Panc1 (cell line): ENCODE data around the gene STAP2. TPM values are rescaled to one million over a fixed set of nuclear protein-coding genes. Genes with fewer than 3 reads are reported as not detected.

ENCODE experiments used
- ATAC-seq: fragments of 200-7000 bp; cut with Tn5 transposase; 2 replicates; pipeline ENCODE4 v1.9.1; 2020; ENCODE audit warnings: mild to moderate bottlenecking, moderate library complexity
- BruUV-seq: library from RNA; stranded (reverse); fragments of 400-500 nt; replicated peaks from 2 replicates; lab custom pipeline; 2021; lab: Mats Ljungman, UMichigan
- CTCF ChIA-PET: fragments of 300-600 bp; sonication (Branson Sonifier 250); formaldehyde crosslinking; loops from one replicate; lab custom pipeline; 2022; ENCODE audit warnings: antibody characterized with exemption; lab: Charles Lee
- POLR2A ChIA-PET: fragments of 300-600 bp; sonication (Branson Sonifier 250); formaldehyde crosslinking; loops from one replicate; lab custom pipeline; 2022; ENCODE audit warnings: antibody characterized with exemption; lab: Charles Lee
- DNase-seq: peaks from one replicate; pipeline ENCODE4 v3.0.0-alpha.2; 2010; ENCODE audit warnings: low read depth, low spot score
- H3K27ac ChIP-seq: 2 replicates; pipeline ENCODE4 v1.5.1; 2011; ENCODE audit warnings: mild to moderate bottlenecking, low read length, inconsistent platforms
- H3K27me3 ChIP-seq: fragments of 200-500 bp; sonication (Bioruptor generic); 2 replicates; pipeline ENCODE4 v1.6.0; 2014; ENCODE audit warnings: low read length, inconsistent platforms; ENCODE audit not compliant: control insufficient read depth, insufficient read depth
- H3K36me3 ChIP-seq: fragments of 200-500 bp; sonication (Bioruptor generic); 2 replicates; pipeline ENCODE4 v1.5.1; 2014; ENCODE audit warnings: inconsistent platforms, mild to moderate bottlenecking, low read length, moderate library complexity; ENCODE audit not compliant: control insufficient read depth, insufficient read depth
- H3K4me1 ChIP-seq: 2 replicates; pipeline ENCODE4 v1.5.1; 2011; ENCODE audit warnings: inconsistent platforms, mild to moderate bottlenecking, low read length, moderate library complexity; ENCODE audit not compliant: control insufficient read depth, insufficient read depth
- H3K4me3 ChIP-seq, 2 experiments: 2 replicates each; pipeline ENCODE4 v1.5.1; 2011 to 2012; ENCODE audit warnings: low read depth in 2 of 2, low read length in 2 of 2, mild to moderate bottlenecking in 2 of 2, inconsistent platforms in 1 of 2, moderate library complexity in 1 of 2
- H3K9me3 ChIP-seq: fragments of 200-500 bp; sonication (Bioruptor generic); 2 replicates; pipeline ENCODE4 v1.5.1; 2014; ENCODE audit warnings: low read depth, mild to moderate bottlenecking, inconsistent platforms, low read length, moderate library complexity; ENCODE audit not compliant: control insufficient read depth, insufficient read depth
- POLR2AphosphoS5 ChIP-seq: IDR thresholded peaks from 2 replicates; pipeline ENCODE4 v1.6.1; 2012; ENCODE audit warnings: mild to moderate bottlenecking, low read depth, low read length, moderate library complexity
- SIN3A ChIP-seq: IDR thresholded peaks from 2 replicates; pipeline ENCODE4 v1.6.1; 2012; ENCODE audit warnings: low read depth, mild to moderate bottlenecking, low read length, moderate library complexity, borderline replicate concordance; ENCODE audit not compliant: insufficient read depth
- TCF7L2 ChIP-seq: IDR thresholded peaks from 2 replicates; pipeline ENCODE4 v1.6.1; 2011; ENCODE audit warnings: mild to moderate bottlenecking, low read depth, low read length, inconsistent platforms
- in situ Hi-C: cut with HindIII; loops from 2 replicates; pipeline ENCODE4 v1.10.0; 2016; ENCODE audit warnings: low sequenced_read_pairs, low pct_unique_long_range_greater_than_20kb
- intact Hi-C: fragments of 100-400 bp; cut with micrococcal nuclease; formaldehyde crosslinking; loops from one replicate; pipeline ENCODE4 v1.10.0; 2022; ENCODE audit not compliant: unreplicated experiment
- total RNA-seq: library from RNA; stranded (reverse); gene quantifications from one replicate; pipeline ENCODE4 v1.2.1, GENCODE V29; 2021; ENCODE audit not compliant: unreplicated experiment
- TF ChIP-seq, protein P1 (sequence below): fragments of 450-650 bp; IDR thresholded peaks from 2 replicates; pipeline ENCODE4 v1.5.1; 2017; ENCODE audit warnings: mild to moderate bottlenecking
- TF ChIP-seq, protein P2 (sequence below), 2 experiments: IDR thresholded peaks; 2 replicates each; pipeline ENCODE4 v1.6.1; 2011 to 2012; ENCODE audit warnings: low read depth in 2 of 2, control low read depth in 1 of 2, low read length in 1 of 2, mild to moderate bottlenecking in 1 of 2, moderate library complexity in 1 of 2; ENCODE audit not compliant: insufficient read depth in 1 of 2

The STAP2 gene
- total RNA-seq, 1 experiment from 2014 or later, result 10.0 TPM

GRCh38 chr19:4292515-4292914 lies 46.1 kb downstream of the STAP2 start:
- H3K4me1 ChIP-seq, result no peaks in the 10 kb centered on the region
- ChIA-PET POLR2A (no interaction called here), CTCF (no interaction called here)
- no peaks in the 10 kb centered on the region for H3K27me3 ChIP-seq
- no peak for ATAC-seq
- no peak for DNase-seq
- no TSS peak for BruUV-seq
- H3K9me3 ChIP-seq, result no peaks in the 10 kb centered on the region
- no peaks in the 10 kb centered on the region for H3K36me3 ChIP-seq
- H3K27ac ChIP-seq, result no peak overlapping the region
- intact Hi-C loops (no loop called here), in situ Hi-C loops (no loop called here)
- no peak overlapping the region for H3K4me3 ChIP-seq
- TF ChIP-seq, protein P1, sequence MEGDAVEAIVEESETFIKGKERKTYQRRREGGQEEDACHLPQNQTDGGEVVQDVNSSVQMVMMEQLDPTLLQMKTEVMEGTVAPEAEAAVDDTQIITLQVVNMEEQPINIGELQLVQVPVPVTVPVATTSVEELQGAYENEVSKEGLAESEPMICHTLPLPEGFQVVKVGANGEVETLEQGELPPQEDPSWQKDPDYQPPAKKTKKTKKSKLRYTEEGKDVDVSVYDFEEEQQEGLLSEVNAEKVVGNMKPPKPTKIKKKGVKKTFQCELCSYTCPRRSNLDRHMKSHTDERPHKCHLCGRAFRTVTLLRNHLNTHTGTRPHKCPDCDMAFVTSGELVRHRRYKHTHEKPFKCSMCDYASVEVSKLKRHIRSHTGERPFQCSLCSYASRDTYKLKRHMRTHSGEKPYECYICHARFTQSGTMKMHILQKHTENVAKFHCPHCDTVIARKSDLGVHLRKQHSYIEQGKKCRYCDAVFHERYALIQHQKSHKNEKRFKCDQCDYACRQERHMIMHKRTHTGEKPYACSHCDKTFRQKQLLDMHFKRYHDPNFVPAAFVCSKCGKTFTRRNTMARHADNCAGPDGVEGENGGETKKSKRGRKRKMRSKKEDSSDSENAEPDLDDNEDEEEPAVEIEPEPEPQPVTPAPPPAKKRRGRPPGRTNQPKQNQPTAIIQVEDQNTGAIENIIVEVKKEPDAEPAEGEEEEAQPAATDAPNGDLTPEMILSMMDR, result no peak
- TF ChIP-seq SIN3A (no peak), POLR2AphosphoS5 (no peak), TCF7L2 (no peak)
- TF ChIP-seq, protein P2, sequence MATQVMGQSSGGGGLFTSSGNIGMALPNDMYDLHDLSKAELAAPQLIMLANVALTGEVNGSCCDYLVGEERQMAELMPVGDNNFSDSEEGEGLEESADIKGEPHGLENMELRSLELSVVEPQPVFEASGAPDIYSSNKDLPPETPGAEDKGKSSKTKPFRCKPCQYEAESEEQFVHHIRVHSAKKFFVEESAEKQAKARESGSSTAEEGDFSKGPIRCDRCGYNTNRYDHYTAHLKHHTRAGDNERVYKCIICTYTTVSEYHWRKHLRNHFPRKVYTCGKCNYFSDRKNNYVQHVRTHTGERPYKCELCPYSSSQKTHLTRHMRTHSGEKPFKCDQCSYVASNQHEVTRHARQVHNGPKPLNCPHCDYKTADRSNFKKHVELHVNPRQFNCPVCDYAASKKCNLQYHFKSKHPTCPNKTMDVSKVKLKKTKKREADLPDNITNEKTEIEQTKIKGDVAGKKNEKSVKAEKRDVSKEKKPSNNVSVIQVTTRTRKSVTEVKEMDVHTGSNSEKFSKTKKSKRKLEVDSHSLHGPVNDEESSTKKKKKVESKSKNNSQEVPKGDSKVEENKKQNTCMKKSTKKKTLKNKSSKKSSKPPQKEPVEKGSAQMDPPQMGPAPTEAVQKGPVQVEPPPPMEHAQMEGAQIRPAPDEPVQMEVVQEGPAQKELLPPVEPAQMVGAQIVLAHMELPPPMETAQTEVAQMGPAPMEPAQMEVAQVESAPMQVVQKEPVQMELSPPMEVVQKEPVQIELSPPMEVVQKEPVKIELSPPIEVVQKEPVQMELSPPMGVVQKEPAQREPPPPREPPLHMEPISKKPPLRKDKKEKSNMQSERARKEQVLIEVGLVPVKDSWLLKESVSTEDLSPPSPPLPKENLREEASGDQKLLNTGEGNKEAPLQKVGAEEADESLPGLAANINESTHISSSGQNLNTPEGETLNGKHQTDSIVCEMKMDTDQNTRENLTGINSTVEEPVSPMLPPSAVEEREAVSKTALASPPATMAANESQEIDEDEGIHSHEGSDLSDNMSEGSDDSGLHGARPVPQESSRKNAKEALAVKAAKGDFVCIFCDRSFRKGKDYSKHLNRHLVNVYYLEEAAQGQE (IDR thresholded peaks at IDR 0.05; ENCODE audit: insufficient read depth in 1 of 2, low read depth in 2 of 2, low read length in 1 of 2), result no peak

DNA sequence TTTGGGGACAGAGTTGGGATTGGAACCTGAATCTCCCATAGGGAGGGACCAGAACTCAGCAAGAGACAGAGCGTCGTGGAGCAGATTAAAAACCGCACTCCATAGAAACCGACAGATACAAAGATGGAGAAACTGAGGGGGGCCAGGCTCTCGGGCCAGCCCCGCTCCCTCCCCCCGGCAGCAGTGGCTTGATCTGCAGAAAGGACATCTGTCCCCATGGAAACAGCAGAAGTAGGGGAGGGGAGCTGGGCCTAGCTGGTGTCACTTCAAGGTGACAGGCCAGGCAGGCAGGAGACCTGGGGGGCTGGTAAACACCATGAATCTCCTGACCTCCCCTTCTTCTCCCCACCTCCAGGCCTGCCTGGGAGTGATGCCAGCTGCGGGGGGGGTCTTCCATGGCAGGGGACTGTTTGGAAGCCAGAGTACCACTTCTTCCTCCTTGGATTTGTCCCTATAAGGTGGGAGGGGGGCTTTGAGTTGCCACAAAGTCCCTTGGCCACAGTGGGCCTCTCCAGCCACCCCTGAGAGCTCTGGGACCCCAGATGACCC lies 47.4 kb downstream of the STAP2 start:
- Histone ChIP-seq H3K4me3 (no peak overlapping the region), H3K9me3 (no peaks in the 10 kb centered on the region), H3K27ac (no peak overlapping the region), H3K27me3 (no peaks in the 10 kb centered on the region), H3K36me3 (no peaks in the 10 kb centered on the region), H3K4me1 (no peaks in the 10 kb centered on the region)
- in situ Hi-C loops (no loop called here), intact Hi-C loops (no loop called here)
- ChIA-PET CTCF (no interaction called here), POLR2A (no interaction called here)
- BruUV-seq, result no TSS peak
- no peak for DNase-seq
- TF ChIP-seq, protein P1, result no peak
- TF ChIP-seq TCF7L2 (no peak), POLR2AphosphoS5 (no peak), SIN3A (no peak)
- TF ChIP-seq, protein P2 (IDR thresholded peaks at IDR 0.05; ENCODE audit: insufficient read depth in 1 of 2, low read depth in 2 of 2, low read length in 1 of 2), result no peak
- ATAC-seq, result no peak
